GM12875 (cell line): ENCODE data around the gene SEMA4D.

ENCODE experiments used
- H3K4me3 ChIP-seq: one replicate; pipeline ENCODE4 v1.5.1; 2011; ENCODE audit warnings: low read depth, low read length, control low read depth
- TF ChIP-seq, protein P1 (sequence below): IDR thresholded peaks from 2 replicates; pipeline ENCODE4 v1.5.1; 2011; ENCODE audit warnings: low read depth, mild to moderate bottlenecking, control low read depth, inconsistent platforms, low read length, moderate library complexity, borderline replicate concordance; ENCODE audit not compliant: insufficient read depth

The SEMA4D gene

DNA sequence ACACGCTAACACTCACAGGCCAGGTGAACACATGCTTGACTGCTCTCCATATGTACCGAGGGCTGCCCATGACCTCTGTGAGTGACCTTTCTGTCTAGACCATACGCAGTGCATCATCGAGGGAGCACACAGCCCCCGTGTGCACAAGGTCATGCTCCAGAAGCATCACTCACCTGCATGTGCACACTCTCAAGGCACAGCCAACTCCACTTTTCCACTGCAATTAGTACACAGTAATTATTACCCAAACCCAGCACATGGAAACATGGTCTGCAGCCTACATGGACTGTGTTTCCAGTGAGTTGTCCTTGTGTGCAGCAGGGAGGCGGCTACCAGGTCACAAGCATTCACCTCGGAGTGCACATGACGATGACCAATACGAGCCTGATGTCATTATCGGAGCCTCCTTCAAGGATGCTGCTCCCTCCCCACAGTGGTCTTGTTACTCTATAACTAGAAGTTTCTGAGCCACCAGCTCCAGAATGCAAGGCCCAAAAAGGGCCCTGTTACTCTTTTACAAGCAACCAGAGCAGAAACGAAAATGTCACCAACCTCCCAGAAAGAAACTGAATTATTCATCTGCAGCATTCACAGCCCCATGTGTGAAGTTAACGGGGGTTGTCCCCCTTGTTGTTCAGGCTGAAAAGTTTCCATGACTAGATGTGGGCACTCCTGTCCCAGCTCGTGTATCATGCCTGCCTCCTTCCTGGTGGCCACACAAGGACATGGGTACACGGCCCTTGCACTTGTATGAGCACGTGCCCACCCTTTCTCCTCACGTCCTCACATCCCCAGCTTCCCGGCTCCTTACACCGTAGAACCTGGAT lies 31.2 kb downstream of the SEMA4D start:
- H3K4me3 ChIP-seq, result no peak overlapping the region
- TF ChIP-seq, protein P1, sequence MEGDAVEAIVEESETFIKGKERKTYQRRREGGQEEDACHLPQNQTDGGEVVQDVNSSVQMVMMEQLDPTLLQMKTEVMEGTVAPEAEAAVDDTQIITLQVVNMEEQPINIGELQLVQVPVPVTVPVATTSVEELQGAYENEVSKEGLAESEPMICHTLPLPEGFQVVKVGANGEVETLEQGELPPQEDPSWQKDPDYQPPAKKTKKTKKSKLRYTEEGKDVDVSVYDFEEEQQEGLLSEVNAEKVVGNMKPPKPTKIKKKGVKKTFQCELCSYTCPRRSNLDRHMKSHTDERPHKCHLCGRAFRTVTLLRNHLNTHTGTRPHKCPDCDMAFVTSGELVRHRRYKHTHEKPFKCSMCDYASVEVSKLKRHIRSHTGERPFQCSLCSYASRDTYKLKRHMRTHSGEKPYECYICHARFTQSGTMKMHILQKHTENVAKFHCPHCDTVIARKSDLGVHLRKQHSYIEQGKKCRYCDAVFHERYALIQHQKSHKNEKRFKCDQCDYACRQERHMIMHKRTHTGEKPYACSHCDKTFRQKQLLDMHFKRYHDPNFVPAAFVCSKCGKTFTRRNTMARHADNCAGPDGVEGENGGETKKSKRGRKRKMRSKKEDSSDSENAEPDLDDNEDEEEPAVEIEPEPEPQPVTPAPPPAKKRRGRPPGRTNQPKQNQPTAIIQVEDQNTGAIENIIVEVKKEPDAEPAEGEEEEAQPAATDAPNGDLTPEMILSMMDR, result no peak

DNA sequence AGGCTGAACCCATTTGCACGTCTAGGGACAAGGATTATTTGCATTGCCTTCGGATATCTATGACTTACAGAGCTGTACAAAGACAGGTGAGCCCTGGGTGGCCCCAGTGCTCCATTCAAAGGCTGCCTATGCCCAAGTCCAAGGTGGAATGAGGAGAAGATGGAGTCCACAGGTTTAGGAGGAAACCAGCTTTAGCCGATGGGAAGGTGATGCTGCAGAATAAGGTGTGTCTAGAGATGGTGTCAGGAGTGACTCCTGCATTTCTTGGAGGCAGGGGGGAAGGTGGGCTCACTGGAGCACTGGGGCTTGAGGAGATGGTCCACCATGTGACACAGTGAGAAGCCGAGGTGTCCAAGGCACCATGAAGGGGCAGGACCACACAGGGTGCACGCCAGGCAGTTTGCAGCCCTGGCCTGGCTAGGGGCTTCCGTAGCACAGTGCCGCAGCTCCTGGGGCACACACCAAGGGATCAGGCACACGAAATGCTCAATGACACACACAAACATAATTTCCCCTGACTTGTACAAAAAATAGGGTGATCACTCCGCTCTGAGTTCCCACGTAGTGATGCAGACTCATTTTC lies 32.1 kb downstream of the SEMA4D start:
- TF ChIP-seq, protein P1, result no peak

DNA sequence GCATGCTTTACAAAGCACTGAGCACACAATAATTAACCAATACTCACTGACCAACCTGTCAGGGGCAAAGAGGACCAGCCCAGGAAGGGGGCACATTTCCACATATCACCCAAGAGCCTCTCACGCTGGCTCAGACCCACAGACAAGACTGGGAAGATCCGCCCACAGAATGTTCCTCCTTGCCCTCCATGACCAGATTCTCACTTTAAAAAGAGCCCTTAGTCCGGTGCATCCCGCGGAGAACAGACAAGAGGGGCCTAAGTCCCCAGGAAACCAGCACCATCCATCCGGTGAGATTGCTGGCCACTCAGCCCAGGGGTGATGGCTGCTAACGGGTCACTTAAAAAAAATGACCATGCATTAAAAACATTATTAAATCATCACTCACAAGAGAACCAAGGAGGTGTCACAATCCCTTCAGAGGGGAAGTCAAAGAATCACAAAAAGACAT lies 32.9 kb downstream of the SEMA4D start:
- TF ChIP-seq, protein P1, result no peak
- peak overlapping the region; percentile 46 for H3K4me3 ChIP-seq

More for the DNA sequence above, 32.1 kb downstream of the SEMA4D start:
- H3K4me3 ChIP-seq, result no peak overlapping the region

DNA sequence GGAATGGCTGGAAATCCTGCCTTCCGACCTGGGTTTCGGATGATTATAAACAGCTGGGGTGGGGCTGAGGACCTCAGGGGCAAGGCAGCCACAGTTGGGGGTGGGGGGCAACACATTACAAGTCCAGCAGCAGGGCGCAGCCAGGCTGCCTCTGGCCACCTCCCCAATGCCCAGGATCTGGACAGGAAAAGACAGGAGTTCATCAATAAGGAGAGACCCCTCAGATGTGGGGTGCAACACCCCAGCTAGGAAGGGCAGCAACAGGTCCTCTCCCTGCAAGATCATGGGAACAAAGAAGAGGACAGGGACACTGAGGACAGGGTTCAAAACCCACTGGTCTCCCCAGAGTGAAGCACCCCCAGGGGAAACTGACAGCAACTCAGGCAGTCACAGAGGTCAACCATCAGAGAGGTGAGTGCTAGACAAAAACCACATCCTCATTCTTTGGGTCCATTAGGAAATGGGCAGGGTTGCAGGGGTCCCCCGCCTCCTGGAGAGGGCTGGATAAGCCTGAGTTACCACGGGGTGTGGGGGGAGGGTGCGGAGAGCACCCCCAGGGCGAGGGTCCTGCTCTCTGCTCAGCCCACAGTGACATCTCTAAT lies 33.5 kb downstream of the SEMA4D start:
- TF ChIP-seq, protein P1, result no peak
- H3K4me3 ChIP-seq, result peak overlapping the region; percentile 46

DNA sequence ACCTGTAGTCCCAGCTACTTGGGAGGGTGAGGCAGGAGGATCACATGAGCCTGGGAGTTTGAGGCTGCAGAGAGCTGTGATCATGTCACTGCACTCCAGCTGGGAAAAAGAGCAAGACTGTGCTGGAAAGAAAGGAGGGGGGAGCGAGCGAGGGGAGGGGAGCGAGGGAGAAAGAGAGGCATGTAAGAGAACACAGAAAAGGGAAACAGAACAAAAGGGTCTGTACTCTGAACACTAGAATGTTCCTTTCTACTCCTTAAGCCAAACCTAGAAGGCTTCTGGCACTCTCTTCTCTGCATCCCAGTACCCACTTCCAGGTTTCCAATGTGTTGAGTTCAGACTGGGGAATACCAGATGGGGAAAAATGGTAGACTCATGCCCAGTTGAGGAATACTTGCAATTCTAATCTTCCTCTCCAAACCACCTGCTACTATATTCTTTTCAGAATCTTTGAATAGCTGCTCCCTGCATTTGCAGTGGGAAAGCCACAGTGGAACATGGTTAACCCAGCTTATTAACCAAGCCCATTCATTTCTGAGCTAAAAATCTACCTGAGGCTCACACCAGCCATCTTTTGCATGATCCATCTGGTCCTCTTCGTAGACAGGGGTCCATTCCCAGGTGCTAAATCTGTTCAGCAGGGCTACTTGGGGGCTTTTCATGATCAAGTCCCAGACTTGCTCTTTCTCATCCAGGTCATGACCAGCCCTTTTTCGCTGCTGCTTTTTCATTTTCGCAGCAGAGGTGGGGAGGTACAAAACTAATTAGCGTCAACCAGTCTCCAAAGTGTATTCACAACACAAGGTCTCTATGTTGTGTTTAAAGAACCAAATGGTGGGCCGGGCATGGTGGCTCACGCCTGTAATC lies 34.9 kb downstream of the SEMA4D start:
- H3K4me3 ChIP-seq, result no peak overlapping the region
- TF ChIP-seq, protein P1, result no peak

DNA sequence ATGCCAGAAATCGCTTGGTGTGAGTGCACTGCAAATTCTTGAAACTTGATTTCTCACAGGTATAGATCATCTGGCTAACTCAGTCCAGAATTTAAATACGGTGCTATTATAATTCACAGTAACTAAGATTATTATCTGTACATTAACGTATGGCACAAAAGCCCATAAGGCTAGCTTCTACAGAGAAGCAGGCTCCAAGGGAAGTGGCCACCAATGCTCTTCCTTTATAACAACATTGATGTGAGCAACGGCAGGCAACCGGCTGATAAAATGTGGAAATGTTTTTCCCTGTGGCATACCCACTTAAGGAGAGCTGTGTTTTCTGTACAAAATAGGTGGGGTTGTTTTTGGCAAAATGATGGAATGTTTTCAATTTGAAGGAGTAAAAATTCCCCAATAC lies 35.7 kb downstream of the SEMA4D start:
- H3K4me3 ChIP-seq, result no peak overlapping the region
- TF ChIP-seq, protein P1, result no peak
